ENCODE results near the gene TMEM139. TPM values are rescaled to one million over a fixed set of nuclear protein-coding genes. Genes with fewer than 3 reads are reported as not detected.
"Not testable (repeated sequence)": the region's sequence is repeated elsewhere in the genome, so short reads cannot be mapped to it uniquely, and the experiment has no call there.

The TMEM139 gene
- polyA plus RNA-seq, 1 of the 3 experiments (the other 2 are of a cell fraction), result 0.05 TPM

GRCh38 chr7:143263266-143264195, 21.2 kb upstream of the TMEM139 start, which contains the start of gene GSTK1 (continued):
- no peak for TF ChIP-seq SMC3 (IDR thresholded peaks at IDR 0.05; ENCODE audit: low read depth, low read length)
- no peak for TF ChIP-seq MEF2A (IDR thresholded peaks at IDR 0.05; ENCODE audit: borderline replicate concordance, low read depth)
- TF ChIP-seq EZH2phosphoT487 (IDR thresholded peaks at IDR 0.05; ENCODE audit: borderline replicate concordance, low read depth), result no peak
- TF ChIP-seq, protein P1, sequence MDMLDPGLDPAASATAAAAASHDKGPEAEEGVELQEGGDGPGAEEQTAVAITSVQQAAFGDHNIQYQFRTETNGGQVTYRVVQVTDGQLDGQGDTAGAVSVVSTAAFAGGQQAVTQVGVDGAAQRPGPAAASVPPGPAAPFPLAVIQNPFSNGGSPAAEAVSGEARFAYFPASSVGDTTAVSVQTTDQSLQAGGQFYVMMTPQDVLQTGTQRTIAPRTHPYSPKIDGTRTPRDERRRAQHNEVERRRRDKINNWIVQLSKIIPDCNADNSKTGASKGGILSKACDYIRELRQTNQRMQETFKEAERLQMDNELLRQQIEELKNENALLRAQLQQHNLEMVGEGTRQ (IDR thresholded peaks at IDR 0.05; ENCODE audit: borderline replicate concordance, low read depth, low read length), result no peak
- peak; percentile 80 for TF ChIP-seq NRF1 (IDR thresholded peaks at IDR 0.05; ENCODE audit: low read depth, low read length)
- TF ChIP-seq SIN3A (IDR thresholded peaks at IDR 0.05; ENCODE audit: borderline replicate concordance, low read depth, low read length), result peak; percentile 83; the same call in 1 of the 2 replicates
- no peak for TF ChIP-seq RAD21 (IDR thresholded peaks at IDR 0.05; ENCODE audit: low read length)
- TF ChIP-seq, protein P2, sequence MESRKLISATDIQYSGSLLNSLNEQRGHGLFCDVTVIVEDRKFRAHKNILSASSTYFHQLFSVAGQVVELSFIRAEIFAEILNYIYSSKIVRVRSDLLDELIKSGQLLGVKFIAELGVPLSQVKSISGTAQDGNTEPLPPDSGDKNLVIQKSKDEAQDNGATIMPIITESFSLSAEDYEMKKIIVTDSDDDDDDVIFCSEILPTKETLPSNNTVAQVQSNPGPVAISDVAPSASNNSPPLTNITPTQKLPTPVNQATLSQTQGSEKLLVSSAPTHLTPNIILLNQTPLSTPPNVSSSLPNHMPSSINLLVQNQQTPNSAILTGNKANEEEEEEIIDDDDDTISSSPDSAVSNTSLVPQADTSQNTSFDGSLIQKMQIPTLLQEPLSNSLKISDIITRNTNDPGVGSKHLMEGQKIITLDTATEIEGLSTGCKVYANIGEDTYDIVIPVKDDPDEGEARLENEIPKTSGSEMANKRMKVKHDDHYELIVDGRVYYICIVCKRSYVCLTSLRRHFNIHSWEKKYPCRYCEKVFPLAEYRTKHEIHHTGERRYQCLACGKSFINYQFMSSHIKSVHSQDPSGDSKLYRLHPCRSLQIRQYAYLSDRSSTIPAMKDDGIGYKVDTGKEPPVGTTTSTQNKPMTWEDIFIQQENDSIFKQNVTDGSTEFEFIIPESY (IDR thresholded peaks at IDR 0.05; ENCODE audit: borderline replicate concordance, low read depth), result no peak
- TF ChIP-seq RCOR1 (IDR thresholded peaks at IDR 0.05; ENCODE audit: low read length), result no peak; the same call in 1 of the 2 replicates

DNA sequence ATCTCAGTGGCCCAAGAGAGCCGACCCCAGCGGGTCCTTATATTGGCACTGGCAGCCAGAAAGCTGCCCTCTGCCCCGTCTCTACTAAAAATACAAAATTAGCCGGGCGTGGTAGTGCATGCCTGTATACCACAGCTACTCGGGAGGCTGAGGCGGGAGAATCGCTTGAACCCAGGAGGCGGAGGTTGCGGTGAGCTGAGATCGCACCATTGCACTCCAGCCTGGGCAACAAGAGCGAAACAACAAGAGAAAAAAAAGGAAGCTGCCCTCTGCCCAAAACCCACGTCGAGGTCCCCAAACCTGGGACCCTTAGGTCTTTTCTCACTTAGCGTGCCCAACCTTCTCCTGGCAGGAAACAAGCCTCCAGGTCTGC, 20.6 kb upstream of the TMEM139 start:
- H3K36me3 ChIP-seq (replicated peaks in 1 of 2; ENCODE audit: control insufficient read depth in 1 of 2, insufficient read depth in 2 of 2, low read length in 1 of 2), result peaks cover 37% of the 10 kb centered on the region in 2 experiments
- CTCF ChIA-PET, result interaction anchor here (1.1 to 3.9 kb wide), 12 partner anchors 15 to 153 kb away, joined by 3 to 17 read pairs (median 6); partner anchors contain the start of gene CASP2
- H3K4me1 ChIP-seq (ENCODE audit: control insufficient read depth in 1 of 2, insufficient read depth in 2 of 2, low read depth in 1 of 2, low read length in 1 of 2), result peaks cover 7 to 12% of the 10 kb centered on the region in 2 experiments; a peak in 2 of 4 replicates
- not testable (repeated sequence) for H3K27me3 ChIP-seq (ENCODE audit: insufficient read depth); DNase-seq; H3K9me2 ChIP-seq; H3K9me3 ChIP-seq; H4K20me1 ChIP-seq (ENCODE audit: insufficient read depth); H3K27ac ChIP-seq (ENCODE audit: low read depth in 2 of 2, low read length in 1 of 2); H3F3A ChIP-seq (replicated peaks; ENCODE audit: insufficient read depth)
- 81% methylated on average over 15 of the region's 15 CpGs for WGBS (ENCODE audit: low lambda C conversion rate)
- H3K4me2 ChIP-seq, result peak overlapping the region; percentile 91
- POLR2A ChIA-PET, result interaction anchor here (0.5 to 1.6 kb wide), 2 partner anchors 7 to 24 kb away, joined by 4 to 13 read pairs; partner anchors contain the start of gene CASP2
- H2AFZ ChIP-seq (ENCODE audit: low read depth), result peak overlapping the region; percentile 95; the same call in 1 of the 2 replicates
- peak overlapping the region; percentile 76 to 96 for H3K4me3 ChIP-seq (ENCODE audit: low read depth in 2 of 2, low read length in 1 of 2)
- H3K79me2 ChIP-seq (ENCODE audit: insufficient read depth), result peaks cover 23% of the 10 kb centered on the region
- H3K9ac ChIP-seq, result peak overlapping the region; percentile 72
